Measurements from ENCODE around the gene GARRE1.

DNA sequence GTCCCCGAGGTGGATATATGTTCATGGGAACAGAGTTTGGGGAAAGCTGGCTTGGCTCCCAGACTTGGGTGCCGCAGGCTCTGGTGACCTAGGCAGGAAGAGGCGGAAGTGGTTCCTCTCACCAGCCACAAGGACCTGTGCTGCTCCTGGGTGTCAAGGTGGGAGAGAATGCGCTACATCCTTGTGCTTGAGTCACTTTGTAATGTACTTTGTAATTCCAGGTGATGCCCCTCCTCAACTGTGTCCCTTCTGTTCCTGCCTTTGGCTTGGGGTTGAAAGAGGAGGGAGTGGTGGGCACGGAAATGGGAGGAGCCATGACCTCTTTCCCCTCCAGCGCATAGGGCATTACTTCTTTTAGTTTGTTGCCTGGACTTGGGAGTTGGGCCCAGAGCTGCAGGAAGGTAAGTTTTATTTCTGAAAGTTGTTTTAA is 10.9 kb downstream of the GARRE1 start:
- TF ChIP-seq, protein P1, sequence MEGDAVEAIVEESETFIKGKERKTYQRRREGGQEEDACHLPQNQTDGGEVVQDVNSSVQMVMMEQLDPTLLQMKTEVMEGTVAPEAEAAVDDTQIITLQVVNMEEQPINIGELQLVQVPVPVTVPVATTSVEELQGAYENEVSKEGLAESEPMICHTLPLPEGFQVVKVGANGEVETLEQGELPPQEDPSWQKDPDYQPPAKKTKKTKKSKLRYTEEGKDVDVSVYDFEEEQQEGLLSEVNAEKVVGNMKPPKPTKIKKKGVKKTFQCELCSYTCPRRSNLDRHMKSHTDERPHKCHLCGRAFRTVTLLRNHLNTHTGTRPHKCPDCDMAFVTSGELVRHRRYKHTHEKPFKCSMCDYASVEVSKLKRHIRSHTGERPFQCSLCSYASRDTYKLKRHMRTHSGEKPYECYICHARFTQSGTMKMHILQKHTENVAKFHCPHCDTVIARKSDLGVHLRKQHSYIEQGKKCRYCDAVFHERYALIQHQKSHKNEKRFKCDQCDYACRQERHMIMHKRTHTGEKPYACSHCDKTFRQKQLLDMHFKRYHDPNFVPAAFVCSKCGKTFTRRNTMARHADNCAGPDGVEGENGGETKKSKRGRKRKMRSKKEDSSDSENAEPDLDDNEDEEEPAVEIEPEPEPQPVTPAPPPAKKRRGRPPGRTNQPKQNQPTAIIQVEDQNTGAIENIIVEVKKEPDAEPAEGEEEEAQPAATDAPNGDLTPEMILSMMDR (conservative IDR thresholded peaks at IDR 0.05): no peak
- no peak for TF ChIP-seq EZH2 (IDR thresholded peaks at IDR 0.05; ENCODE audit: low read depth)
